Forelimb muscle (tissue), 1 donor: ENCODE results near the gene AOC2. TPM values are rescaled to one million over a fixed set of nuclear protein-coding genes. Genes with fewer than 3 reads are reported as not detected.
A peak's percentile ranks its signal among the peaks of the same experiment; 100 is the strongest.
"Not testable (repeated sequence)": the region's sequence is repeated elsewhere in the genome, so short reads cannot be mapped to it uniquely, and the experiment has no call there.

Experiments used
- DNase-seq: peaks from one replicate; pipeline ENCODE4 v3.0.0-alpha.2; 2013; ENCODE audit warnings: low read depth
- polyA plus RNA-seq: library from polyadenylated mRNA; unstranded; fragments of 120-200 nt; gene quantifications from one replicate; pipeline ENCODE4 v1.2.1, GENCODE V29; 2013; ENCODE audit not compliant: insufficient read length

Gene AOC2
- polyA plus RNA-seq, 1 donor, result 1.0 TPM

- DNase-seq, result not testable (repeated sequence)
Measured at GRCh38 chr17:42881706-42882105, 37.3 kb downstream of the AOC2 start.

GRCh38 chr17:42882166-42882565 is 37.8 kb downstream of the AOC2 start:
- DNase-seq, result no peak

- no peak for DNase-seq
Measured at GRCh38 chr17:42883802-42884558, 39.6 kb downstream of the AOC2 start.

GRCh38 chr17:42885806-42886205 is 41.4 kb downstream of the AOC2 start:
- DNase-seq, result not testable (repeated sequence)

- no peak for DNase-seq
Measured at GRCh38 chr17:42886283-42887176, 42.1 kb downstream of the AOC2 start.

GRCh38 chr17:42889809-42890208 is 45.4 kb downstream of the AOC2 start:
- no peak for DNase-seq

GRCh38 chr17:42891539-42892152 is 47.3 kb downstream of the AOC2 start:
- no peak for DNase-seq

GRCh38 chr17:42893359-42893758 is 49.0 kb downstream of the AOC2 start:
- peak; percentile 17 for DNase-seq

- no peak for DNase-seq
Measured at GRCh38 chr17:42894283-42895184, 50.2 kb downstream of the AOC2 start.

GRCh38 chr17:42895185-42895555 is 50.8 kb downstream of the AOC2 start:
- no peak for DNase-seq

GRCh38 chr17:42898147-42898811 is 53.9 kb downstream of the AOC2 start:
- no peak for DNase-seq

GRCh38 chr17:42899981-42900380 is 55.6 kb downstream of the AOC2 start:
- DNase-seq, result not testable (repeated sequence)

Other genes with a start within 250 kb of the AOC2 start
- gene RETREG3, start 235.2 kb upstream of the AOC2 start, polyA plus RNA-seq, result 34.0 TPM
- gene TUBG1, start 234.9 kb upstream of the AOC2 start, polyA plus RNA-seq, result 33.7 TPM
- 14.7 TPM for gene TUBG2, start 185.3 kb upstream of the AOC2 start, polyA plus RNA-seq
- 49.6 TPM for gene PLEKHH3, start 167.6 kb upstream of the AOC2 start, polyA plus RNA-seq
- 1.9 TPM for gene CCR10, start 162.7 kb upstream of the AOC2 start, polyA plus RNA-seq
- gene CNTNAP1, start 162.0 kb upstream of the AOC2 start, polyA plus RNA-seq, result 9.4 TPM
- 22.6 TPM for gene EZH1, start 99.5 kb upstream of the AOC2 start, polyA plus RNA-seq
- 64.1 TPM for gene RAMP2, start 83.4 kb upstream of the AOC2 start, polyA plus RNA-seq
- gene VPS25, start 71.1 kb upstream of the AOC2 start, polyA plus RNA-seq, result 27.7 TPM
- 0.43 TPM for gene WNK4, start 64.0 kb upstream of the AOC2 start, polyA plus RNA-seq
- gene COA3, start 45.9 kb upstream of the AOC2 start, polyA plus RNA-seq, result 50.6 TPM
- 0.70 TPM for gene CNTD1, start 45.7 kb upstream of the AOC2 start, polyA plus RNA-seq
- gene BECN1, start 20.3 kb upstream of the AOC2 start, polyA plus RNA-seq, result 41.7 TPM
- 45.7 TPM for gene PSME3, start 11.2 kb upstream of the AOC2 start, polyA plus RNA-seq
- 13.3 TPM for gene AOC3, start 6.6 kb downstream of the AOC2 start, polyA plus RNA-seq
- not detected for gene G6PC1, start 56.2 kb downstream of the AOC2 start, polyA plus RNA-seq
- 61.8 TPM for gene AARSD1, start 119.9 kb downstream of the AOC2 start, polyA plus RNA-seq
- 88.8 TPM for gene PTGES3L, start 135.5 kb downstream of the AOC2 start, polyA plus RNA-seq
- 8.1 TPM for gene RUNDC1, start 136.0 kb downstream of the AOC2 start, polyA plus RNA-seq
- gene RPL27, start 153.8 kb downstream of the AOC2 start, polyA plus RNA-seq, result 2,614 TPM
- gene IFI35, start 162.2 kb downstream of the AOC2 start, polyA plus RNA-seq, result 3.4 TPM
- gene VAT1, start 177.8 kb downstream of the AOC2 start, polyA plus RNA-seq, result 59.9 TPM
- gene RND2, start 180.7 kb downstream of the AOC2 start, polyA plus RNA-seq, result 0.49 TPM